WI38 (cell line): ENCODE measurements around the gene HSP90AA1.

Experiments
- H3K4me3 ChIP-seq: 2 replicates; pipeline ENCODE4 v1.5.1; 2011; ENCODE audit warnings: low read depth, mild to moderate bottlenecking, control low read depth, low read length
- CTCF ChIP-seq: IDR thresholded peaks from 2 replicates; pipeline ENCODE4 v1.5.1; 2012; ENCODE audit warnings: low read depth, mild to moderate bottlenecking, control low read depth, low read length

HSP90AA1 gene

DNA sequence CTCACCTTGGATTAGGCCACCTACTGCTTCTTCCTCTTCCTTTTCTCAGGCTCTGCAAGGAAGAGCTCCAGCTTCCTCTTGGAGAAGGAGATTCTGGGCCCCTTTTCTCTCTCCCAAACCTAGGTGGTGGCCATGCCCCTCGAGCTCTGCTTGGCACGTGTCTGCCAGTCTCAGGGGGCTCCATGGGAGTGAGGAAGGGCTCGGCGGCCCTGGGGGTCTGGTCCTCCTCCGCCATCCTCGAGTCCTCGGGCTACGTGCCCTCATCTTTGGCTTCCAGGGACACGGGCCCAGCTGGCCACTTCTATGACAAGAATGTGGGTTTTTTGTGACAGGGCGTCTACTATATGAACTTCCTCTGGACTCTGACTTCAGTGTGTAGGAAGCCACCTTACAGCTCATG, 34.3 kb downstream of the HSP90AA1 start:
- TF ChIP-seq CTCF, result no peak
- H3K4me3 ChIP-seq, result no peak overlapping the region

DNA sequence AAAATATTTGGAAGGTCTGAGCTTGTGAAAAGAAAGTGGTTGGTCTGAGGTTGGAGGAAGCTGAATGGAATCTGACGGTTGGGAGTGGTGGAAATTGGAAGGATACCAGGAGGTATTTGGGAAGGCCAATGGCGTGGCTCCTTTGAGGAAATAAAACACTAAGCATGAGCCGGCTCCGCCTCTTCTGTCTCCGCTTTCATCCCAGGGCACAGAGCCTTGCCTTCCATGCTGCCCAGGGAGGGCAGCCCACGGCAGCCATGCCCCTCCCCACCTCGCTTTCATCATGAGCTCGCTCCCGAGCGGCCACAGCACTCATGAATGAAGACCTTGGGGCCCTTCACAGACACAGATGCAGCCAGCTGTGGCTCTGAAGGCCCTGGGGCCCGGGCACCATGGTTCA, 36.2 kb downstream of the HSP90AA1 start:
- H3K4me3 ChIP-seq, result no peak overlapping the region
- TF ChIP-seq CTCF, result no peak

- no peak for TF ChIP-seq CTCF
These were observed 36.8 kb downstream of the HSP90AA1 start for GRCh38 chr14:102050026-102050405.

GRCh38 chr14:102049258-102050025, 37.4 kb downstream of the HSP90AA1 start:
- H3K4me3 ChIP-seq, result no peak overlapping the region
- TF ChIP-seq CTCF, result no peak

More at GRCh38 chr14:102050026-102050405, 36.8 kb downstream of the HSP90AA1 start:
- no peak overlapping the region for H3K4me3 ChIP-seq

DNA sequence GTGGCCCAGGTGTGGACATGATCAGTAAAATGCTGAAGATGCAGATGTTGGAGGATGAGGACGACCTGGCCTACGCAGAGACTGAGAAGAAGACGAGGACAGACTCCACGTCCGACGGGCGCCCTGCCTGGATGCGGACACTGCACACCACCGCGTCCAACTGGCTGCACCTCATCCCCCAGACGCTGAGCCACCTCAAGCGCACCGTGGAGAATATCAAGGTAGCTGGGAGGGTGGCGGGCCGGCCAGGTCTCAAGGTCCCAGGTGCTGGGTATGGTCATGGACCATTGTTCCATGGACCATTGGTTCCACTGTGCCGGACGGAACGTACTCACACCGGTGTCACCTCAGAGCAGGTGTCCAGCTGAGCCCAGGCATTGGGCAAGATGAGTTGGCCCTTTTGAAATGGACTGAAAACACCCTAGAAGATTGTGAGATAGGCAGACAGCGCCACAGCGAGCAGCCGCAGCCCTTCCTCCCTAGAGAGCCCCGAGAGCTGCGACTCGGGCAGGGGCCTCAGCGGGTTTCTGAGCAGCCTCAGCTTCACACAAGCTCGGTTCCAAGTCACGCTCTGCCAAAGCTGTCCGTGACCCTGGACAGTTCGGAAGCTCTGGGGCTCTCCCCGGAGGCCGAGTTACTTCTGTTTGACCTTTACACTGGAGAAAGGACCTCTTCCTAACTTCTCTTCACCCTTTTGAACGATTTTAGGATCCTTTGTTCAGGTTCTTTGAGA, 38.9 kb downstream of the HSP90AA1 start:
- no peak for TF ChIP-seq CTCF
- H3K4me3 ChIP-seq, result no peak overlapping the region

GRCh38 chr14:102046337-102047278, 40.2 kb downstream of the HSP90AA1 start:
- no peak for TF ChIP-seq CTCF
- H3K4me3 ChIP-seq, result no peak overlapping the region
